Stomach (tissue), 9 donors: ENCODE results near the gene OSTM1. TPM values are rescaled to one million over a fixed set of nuclear protein-coding genes. Genes with fewer than 3 reads are reported as not detected.
A peak's percentile ranks its signal among the peaks of the same experiment; 100 is the strongest.

ENCODE experiments used
- DNase-seq, 2 donors: peaks; one replicate each; pipeline versions ENCODE4 v3.0.0 to v3.0.0-alpha.2; 2013 to 2019
- H3K27ac ChIP-seq, 5 donors: fragments of 200-600 bp in 4 of 5; sonication (generic) in 4 of 5; one replicate each; pipeline ENCODE4 v1.5.1; 2013 to 2019; ENCODE audit warnings: mild to moderate bottlenecking in 1 of 5, moderate library complexity in 1 of 5
- H3K27me3 ChIP-seq, 3 donors: fragments of 200-600 bp; sonication (generic); one replicate each; pipeline ENCODE4 v1.5.1; 2017 to 2019; ENCODE audit warnings: mixed run types in 1 of 3
- H3K36me3 ChIP-seq, 4 donors: fragments of 200-600 bp; sonication (generic); 1 replicate in 3 of 4; 2 replicates in 1 of 4; pipeline ENCODE4 v1.5.1; 2016 to 2019
- H3K4me1 ChIP-seq, 4 donors: fragments of 200-600 bp; sonication (generic); one replicate each; pipeline ENCODE4 v1.5.1; 2016 to 2019
- H3K4me3 ChIP-seq, 4 donors: fragments of 200-600 bp; sonication (generic) in 3 of 4; one replicate each; pipeline ENCODE4 v1.5.1; 2016 to 2019; ENCODE audit warnings: mild to moderate bottlenecking in 1 of 4
- H3K9me3 ChIP-seq, 4 donors: fragments of 200-600 bp; sonication (generic); one replicate each; pipeline ENCODE4 v1.5.1; 2016 to 2019
- CTCF ChIP-seq, 7 experiments: fragments of 450-650 bp in 4 of 7; fragments of 200-600 bp in 3 of 7; sonication (generic) in 3 of 7; IDR thresholded peaks; one replicate each; pipeline ENCODE4 v1.5.1; 2016 to 2019; ENCODE audit warnings: antibody characterized with exemption in 7 of 7, control low read depth in 2 of 7, mild to moderate bottlenecking in 1 of 7
- EP300 ChIP-seq: sonication (generic); formaldehyde crosslinking; IDR thresholded peaks from one replicate; pipeline ENCODE4 v1.6.1; 2017; ENCODE audit warnings: antibody characterized with exemption
- POLR2A ChIP-seq, 4 donors: fragments of 450-650 bp; IDR thresholded peaks; one replicate each; pipeline ENCODE4 v1.6.1; 2016; ENCODE audit warnings: antibody characterized with exemption in 4 of 4, control low read depth in 2 of 4, mild to moderate bottlenecking in 1 of 4, moderate library complexity in 1 of 4
- POLR2AphosphoS5 ChIP-seq, 3 donors: sonication (generic); formaldehyde crosslinking; IDR thresholded peaks; one replicate each; pipeline ENCODE4 v1.6.1; 2016; ENCODE audit warnings: antibody characterized with exemption in 3 of 3
- WGBS, 5 donors: extraction: QIAGEN DNeasy Blood & Tissue Kit in 3 of 5; methylation state at CpG; one replicate each; pipeline versions ENCODE4 v1.1.5 to v1.1.7; 2013 to 2018; 5-methylcytosine and 5-hydroxymethylcytosine counted together
- intact Hi-C: fragments of 100-400 bp; cut with DNase I; formaldehyde crosslinking; loops from one replicate; pipeline ENCODE4 v1.15.1; 2023; ENCODE audit warnings: low total_unique reads
- polyA plus RNA-seq, 3 donors: library from polyadenylated mRNA; stranded (reverse); fragments of 200-250 nt; gene quantifications; one replicate each; pipeline ENCODE4 v1.2.3, GENCODE V29; 2013
- total RNA-seq, 5 donors: library from RNA; depleted of rRNA; stranded (reverse); fragments of >200 nt; gene quantifications; one replicate each; pipeline versions ENCODE4 v1.1.0 to v1.2.3, GENCODE V29; 2014 to 2016
- donor health status: healthy with polysubstance abuse.
- donor health status: Bipolar disorder and iron deficiency.
- donor health status: healthy.

The OSTM1 gene
- total and polyA plus RNA-seq, 8 donors = 6.0 to 420 (median 19.6) TPM

GRCh38 chr6:108074057-108074358 lies 533 bp downstream of the OSTM1 start:
- no peak for DNase-seq
- H3K27ac ChIP-seq = peak overlapping the region; percentile 85 to 94 (median 93)

GRCh38 chr6:108071736-108072276 lies 2.7 kb downstream of the OSTM1 start:
- H3K9me3 ChIP-seq = no peaks in the 10 kb centered on the region
- intact Hi-C loops = no loop called here
- peaks cover 6 to 40% (median 20%) of the 10 kb centered on the region in 4 donors for H3K4me1 ChIP-seq
- no peak for DNase-seq
- H3K27ac ChIP-seq = no peak overlapping the region
- WGBS, 5 donors = 72 to 96% (median 88%) methylated on average over 3 of the region's 3 CpGs
- H3K4me3 ChIP-seq = no peak overlapping the region
- TF ChIP-seq POLR2AphosphoS5 (IDR thresholded peaks at IDR 0.05) = no peak
- TF ChIP-seq CTCF (IDR thresholded peaks at IDR 0.05) = no peak
- no peak for TF ChIP-seq EP300
- TF ChIP-seq POLR2A (IDR thresholded peaks at IDR 0.05) = no peak
- H3K27me3 ChIP-seq = no peaks in the 10 kb centered on the region
- peaks cover 0 to 6% (median under 1%) of the 10 kb centered on the region in 4 donors for H3K36me3 ChIP-seq

More at GRCh38 chr6:108074057-108074358, 533 bp downstream of the OSTM1 start:
- intact Hi-C loops = no loop called here
- no peak for TF ChIP-seq CTCF (IDR thresholded peaks at IDR 0.05)
- no peak for TF ChIP-seq POLR2AphosphoS5 (IDR thresholded peaks at IDR 0.05)
- no peak for TF ChIP-seq EP300
- TF ChIP-seq POLR2A (IDR thresholded peaks at IDR 0.05) = no peak
- no peaks in the 10 kb centered on the region for H3K36me3 ChIP-seq
- peaks cover 6 to 31% (median 20%) of the 10 kb centered on the region in 4 donors for H3K4me1 ChIP-seq
- WGBS, 5 donors = 0 to 4% (median 1%) methylated on average over 12 of the region's 12 CpGs
- no peaks in the 10 kb centered on the region for H3K9me3 ChIP-seq
- peak overlapping the region; percentile 90 to 97 (median 93) for H3K4me3 ChIP-seq
- H3K27me3 ChIP-seq = no peaks in the 10 kb centered on the region

GRCh38 chr6:108068618-108069017 lies 5.9 kb downstream of the OSTM1 start:
- no peaks in the 10 kb centered on the region for H3K9me3 ChIP-seq
- H3K36me3 ChIP-seq = peaks cover 0 to 22% (median 10%) of the 10 kb centered on the region in 4 donors
- TF ChIP-seq POLR2AphosphoS5 (IDR thresholded peaks at IDR 0.05) (no peak), POLR2A (IDR thresholded peaks at IDR 0.05) (no peak), CTCF (IDR thresholded peaks at IDR 0.05) (no peak), EP300 (no peak)
- no peak overlapping the region for H3K4me3 ChIP-seq
- 63 to 78% (median 66%) methylated on average over 2 of the region's 2 CpGs for WGBS, 5 donors
- intact Hi-C loops = no loop called here
- no peaks in the 10 kb centered on the region for H3K27me3 ChIP-seq
- peaks cover 2 to 25% (median 12%) of the 10 kb centered on the region in 4 donors for H3K4me1 ChIP-seq
- no peak overlapping the region for H3K27ac ChIP-seq
- DNase-seq = peak in 1 of 2 donors; percentile 35

- no peaks in the 10 kb centered on the region for H3K9me3 ChIP-seq
- H3K27ac ChIP-seq = no peak overlapping the region
- no peak overlapping the region for H3K4me3 ChIP-seq
- no peak for TF ChIP-seq CTCF (IDR thresholded peaks at IDR 0.05)
- TF ChIP-seq EP300 = no peak
- TF ChIP-seq POLR2A (IDR thresholded peaks at IDR 0.05) = no peak
- no peak for TF ChIP-seq POLR2AphosphoS5 (IDR thresholded peaks at IDR 0.05)
- WGBS, 5 donors = 65 to 83% (median 74%) methylated on average over 3 of the region's 3 CpGs
- peaks cover 0 to 21% (median 8%) of the 10 kb centered on the region in 4 donors for H3K4me1 ChIP-seq
- peaks cover 0 to 22% (median 15%) of the 10 kb centered on the region in 4 donors for H3K36me3 ChIP-seq
- H3K27me3 ChIP-seq = no peaks in the 10 kb centered on the region
- intact Hi-C loops = no loop called here
- DNase-seq = no peak
Measured at GRCh38 chr6:108068182-108068581, 6.4 kb downstream of the OSTM1 start.
